ENCODE results near the gene PAQR8. TPM values are rescaled to one million over a fixed set of nuclear protein-coding genes. Genes with fewer than 3 reads are reported as not detected.

PAQR8 gene
- polyA plus RNA-seq = 1.8 TPM in 2 replicates
- polyA minus RNA-seq = 3.7 and 3.9 TPM in 2 replicates

DNA sequence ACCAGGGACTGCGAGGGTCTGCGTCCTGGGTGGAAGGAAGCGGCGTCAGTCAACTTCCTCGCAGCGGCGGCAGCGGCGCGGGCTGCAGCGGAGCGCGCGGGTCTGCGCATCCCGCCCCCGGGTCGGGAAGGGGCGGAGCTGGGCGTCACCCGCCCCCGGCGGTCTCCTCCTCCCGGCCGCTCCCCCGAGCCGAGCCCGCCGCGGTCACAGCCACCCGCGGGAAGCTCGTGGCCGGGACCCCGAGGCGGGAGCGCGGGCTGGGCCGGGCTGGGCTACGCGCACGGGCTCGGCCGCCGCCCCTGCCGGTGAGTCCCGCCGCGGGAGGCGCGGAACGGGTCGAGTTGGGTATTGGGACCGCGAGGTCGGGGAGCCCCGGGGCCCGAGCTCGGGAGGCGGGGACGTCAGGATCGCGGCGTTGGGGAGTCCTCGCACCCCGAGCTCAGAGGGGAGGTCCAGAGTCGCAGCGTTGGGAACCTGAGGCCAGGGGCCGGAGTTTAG, at the start of gene PAQR8:
Gene PAQR8 (plus strand): TSS at position 207 of the 498 bp plus-strand sequence. CDS start 41,063 bp downstream, outside the sequence.
- no peaks in the 10 kb centered on the region for H3K9me3 ChIP-seq (ENCODE audit: low read length)
- peak within 1 kb of the TSS; percentile 60 for H3K9ac ChIP-seq (ENCODE audit: low read length)
- H3K4me3 ChIP-seq (ENCODE audit: low read length) = peak within 1 kb of the TSS; percentile 82
- peak within 1 kb of the TSS; percentile 88 for H3K4me2 ChIP-seq (ENCODE audit: low read length)
- peak within 1 kb of the TSS; percentile 78 for H2AFZ ChIP-seq (ENCODE audit: low read depth, low read length)
- no peaks in the 10 kb centered on the region for H3F3A ChIP-seq (ENCODE audit: insufficient read depth, low read length, poor library complexity, severe bottlenecking)
- H3K36me3 ChIP-seq (ENCODE audit: insufficient read depth, low read length) = no peaks in the 10 kb centered on the region
- H3K9me2 ChIP-seq (ENCODE audit: insufficient read depth, low read length) = no peaks in the 10 kb centered on the region
- no peaks in the 10 kb centered on the region for H3K79me2 ChIP-seq (replicated peaks; ENCODE audit: insufficient read depth, low read length)
- no peaks in the 10 kb centered on the region for H4K20me1 ChIP-seq (ENCODE audit: insufficient read depth)
- no peak within 1 kb of the TSS for H3K27ac ChIP-seq (ENCODE audit: low read length)
- TF ChIP-seq MXI1 (conservative IDR thresholded peaks at IDR 0.05; ENCODE audit: poor library complexity, severe bottlenecking) (peak; percentile 47), SMC3 (conservative IDR thresholded peaks at IDR 0.05; ENCODE audit: poor library complexity) (no peak), EZH2 (IDR thresholded peaks at IDR 0.05; ENCODE audit: borderline replicate concordance, insufficient read depth, low read length, poor library complexity, severe bottlenecking) (no peak)
- H3K27me3 ChIP-seq (ENCODE audit: insufficient read depth, low read depth, low read length) = peaks cover 14% of the 10 kb centered on the region

- Histone ChIP-seq H3K9me3 (ENCODE audit: low read length) (no peaks in the 10 kb centered on the region), H3K79me2 (replicated peaks; ENCODE audit: insufficient read depth, low read length) (no peaks in the 10 kb centered on the region), H2AFZ (ENCODE audit: low read depth, low read length) (no peak overlapping the region), H3K27ac (ENCODE audit: low read length) (no peak overlapping the region), H3K9me2 (ENCODE audit: insufficient read depth, low read length) (no peaks in the 10 kb centered on the region), H3K36me3 (ENCODE audit: insufficient read depth, low read length) (no peaks in the 10 kb centered on the region), H3K27me3 (ENCODE audit: insufficient read depth, low read depth, low read length) (no peaks in the 10 kb centered on the region), H4K20me1 (ENCODE audit: insufficient read depth) (no peaks in the 10 kb centered on the region), H3K9ac (ENCODE audit: low read length) (no peak overlapping the region), H3F3A (ENCODE audit: insufficient read depth, low read length, poor library complexity, severe bottlenecking) (no peaks in the 10 kb centered on the region), H3K4me3 (ENCODE audit: low read length) (no peak overlapping the region), H3K4me2 (ENCODE audit: low read length) (no peak overlapping the region)
- peak; percentile 46 for TF ChIP-seq EP300 (conservative IDR thresholded peaks at IDR 0.05; ENCODE audit: poor library complexity, severe bottlenecking)
- TF ChIP-seq, protein P1, sequence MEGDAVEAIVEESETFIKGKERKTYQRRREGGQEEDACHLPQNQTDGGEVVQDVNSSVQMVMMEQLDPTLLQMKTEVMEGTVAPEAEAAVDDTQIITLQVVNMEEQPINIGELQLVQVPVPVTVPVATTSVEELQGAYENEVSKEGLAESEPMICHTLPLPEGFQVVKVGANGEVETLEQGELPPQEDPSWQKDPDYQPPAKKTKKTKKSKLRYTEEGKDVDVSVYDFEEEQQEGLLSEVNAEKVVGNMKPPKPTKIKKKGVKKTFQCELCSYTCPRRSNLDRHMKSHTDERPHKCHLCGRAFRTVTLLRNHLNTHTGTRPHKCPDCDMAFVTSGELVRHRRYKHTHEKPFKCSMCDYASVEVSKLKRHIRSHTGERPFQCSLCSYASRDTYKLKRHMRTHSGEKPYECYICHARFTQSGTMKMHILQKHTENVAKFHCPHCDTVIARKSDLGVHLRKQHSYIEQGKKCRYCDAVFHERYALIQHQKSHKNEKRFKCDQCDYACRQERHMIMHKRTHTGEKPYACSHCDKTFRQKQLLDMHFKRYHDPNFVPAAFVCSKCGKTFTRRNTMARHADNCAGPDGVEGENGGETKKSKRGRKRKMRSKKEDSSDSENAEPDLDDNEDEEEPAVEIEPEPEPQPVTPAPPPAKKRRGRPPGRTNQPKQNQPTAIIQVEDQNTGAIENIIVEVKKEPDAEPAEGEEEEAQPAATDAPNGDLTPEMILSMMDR (IDR thresholded peaks at IDR 0.05; ENCODE audit: poor library complexity, severe bottlenecking) = no peak
- TF ChIP-seq RAD21 (conservative IDR thresholded peaks at IDR 0.05) = no peak
- peak; percentile 19 for TF ChIP-seq POLR2AphosphoS5 (IDR thresholded peaks at IDR 0.05)
Measured at GRCh38 chr6:52312461-52312860, 49.5 kb upstream of the PAQR8 start.

DNA sequence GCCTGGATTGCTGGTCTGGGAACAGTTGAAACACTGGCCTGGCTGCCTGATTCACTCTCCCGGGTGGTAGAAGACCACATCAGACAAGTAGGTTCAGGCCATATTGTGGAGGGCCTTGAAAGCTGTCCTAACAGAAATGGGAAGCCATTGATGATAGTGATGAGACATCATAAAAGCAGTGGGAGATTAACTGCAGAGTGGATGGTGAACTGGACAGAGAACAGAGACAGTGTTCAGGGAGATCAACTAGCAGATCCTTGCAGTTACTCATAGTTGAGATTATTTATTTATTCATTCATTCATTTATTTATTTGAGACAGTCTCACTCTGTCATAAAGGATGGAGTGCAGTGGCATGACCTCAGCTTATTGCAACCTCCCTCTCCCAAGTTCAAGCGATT, 47.2 kb upstream of the PAQR8 start:
- Histone ChIP-seq H3K36me3 (ENCODE audit: insufficient read depth, low read length) (no peaks in the 10 kb centered on the region), H2AFZ (ENCODE audit: low read depth, low read length) (no peak overlapping the region), H3K79me2 (replicated peaks; ENCODE audit: insufficient read depth, low read length) (no peaks in the 10 kb centered on the region), H3F3A (ENCODE audit: insufficient read depth, low read length, poor library complexity, severe bottlenecking) (no peaks in the 10 kb centered on the region), H3K9ac (ENCODE audit: low read length) (no peak overlapping the region), H4K20me1 (ENCODE audit: insufficient read depth) (no peaks in the 10 kb centered on the region), H3K9me3 (ENCODE audit: low read length) (no peaks in the 10 kb centered on the region), H3K4me3 (ENCODE audit: low read length) (no peak overlapping the region), H3K27ac (ENCODE audit: low read length) (no peak overlapping the region), H3K4me2 (ENCODE audit: low read length) (no peak overlapping the region), H3K9me2 (ENCODE audit: insufficient read depth, low read length) (no peaks in the 10 kb centered on the region), H3K27me3 (ENCODE audit: insufficient read depth, low read depth, low read length) (no peaks in the 10 kb centered on the region)
- TF ChIP-seq POLR2AphosphoS5 (IDR thresholded peaks at IDR 0.05) (no peak), RAD21 (conservative IDR thresholded peaks at IDR 0.05) (no peak), TAF1 (IDR thresholded peaks at IDR 0.05; ENCODE audit: low read depth) (no peak), EP300 (conservative IDR thresholded peaks at IDR 0.05; ENCODE audit: poor library complexity, severe bottlenecking) (no peak), MXI1 (conservative IDR thresholded peaks at IDR 0.05; ENCODE audit: poor library complexity, severe bottlenecking) (no peak), EZH2 (IDR thresholded peaks at IDR 0.05; ENCODE audit: borderline replicate concordance, insufficient read depth, low read length, poor library complexity, severe bottlenecking) (no peak), SMC3 (conservative IDR thresholded peaks at IDR 0.05; ENCODE audit: poor library complexity) (no peak)
- TF ChIP-seq, protein P1 (IDR thresholded peaks at IDR 0.05; ENCODE audit: poor library complexity, severe bottlenecking) = no peak
- TF ChIP-seq, protein P2, sequence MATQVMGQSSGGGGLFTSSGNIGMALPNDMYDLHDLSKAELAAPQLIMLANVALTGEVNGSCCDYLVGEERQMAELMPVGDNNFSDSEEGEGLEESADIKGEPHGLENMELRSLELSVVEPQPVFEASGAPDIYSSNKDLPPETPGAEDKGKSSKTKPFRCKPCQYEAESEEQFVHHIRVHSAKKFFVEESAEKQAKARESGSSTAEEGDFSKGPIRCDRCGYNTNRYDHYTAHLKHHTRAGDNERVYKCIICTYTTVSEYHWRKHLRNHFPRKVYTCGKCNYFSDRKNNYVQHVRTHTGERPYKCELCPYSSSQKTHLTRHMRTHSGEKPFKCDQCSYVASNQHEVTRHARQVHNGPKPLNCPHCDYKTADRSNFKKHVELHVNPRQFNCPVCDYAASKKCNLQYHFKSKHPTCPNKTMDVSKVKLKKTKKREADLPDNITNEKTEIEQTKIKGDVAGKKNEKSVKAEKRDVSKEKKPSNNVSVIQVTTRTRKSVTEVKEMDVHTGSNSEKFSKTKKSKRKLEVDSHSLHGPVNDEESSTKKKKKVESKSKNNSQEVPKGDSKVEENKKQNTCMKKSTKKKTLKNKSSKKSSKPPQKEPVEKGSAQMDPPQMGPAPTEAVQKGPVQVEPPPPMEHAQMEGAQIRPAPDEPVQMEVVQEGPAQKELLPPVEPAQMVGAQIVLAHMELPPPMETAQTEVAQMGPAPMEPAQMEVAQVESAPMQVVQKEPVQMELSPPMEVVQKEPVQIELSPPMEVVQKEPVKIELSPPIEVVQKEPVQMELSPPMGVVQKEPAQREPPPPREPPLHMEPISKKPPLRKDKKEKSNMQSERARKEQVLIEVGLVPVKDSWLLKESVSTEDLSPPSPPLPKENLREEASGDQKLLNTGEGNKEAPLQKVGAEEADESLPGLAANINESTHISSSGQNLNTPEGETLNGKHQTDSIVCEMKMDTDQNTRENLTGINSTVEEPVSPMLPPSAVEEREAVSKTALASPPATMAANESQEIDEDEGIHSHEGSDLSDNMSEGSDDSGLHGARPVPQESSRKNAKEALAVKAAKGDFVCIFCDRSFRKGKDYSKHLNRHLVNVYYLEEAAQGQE (IDR thresholded peaks at IDR 0.05; ENCODE audit: borderline replicate concordance) = no peak
